ENCODE measurements around the gene TSPAN9. TPM values are rescaled to one million over a fixed set of nuclear protein-coding genes. Genes with fewer than 3 reads are reported as not detected.
A peak's percentile ranks its signal among the peaks of the same experiment; 100 is the strongest.

Gene TSPAN9
- total and polyA plus RNA-seq, 2 of the 4 experiments (the other 2 are of a cell fraction): 17.7 to 39.1 TPM

DNA sequence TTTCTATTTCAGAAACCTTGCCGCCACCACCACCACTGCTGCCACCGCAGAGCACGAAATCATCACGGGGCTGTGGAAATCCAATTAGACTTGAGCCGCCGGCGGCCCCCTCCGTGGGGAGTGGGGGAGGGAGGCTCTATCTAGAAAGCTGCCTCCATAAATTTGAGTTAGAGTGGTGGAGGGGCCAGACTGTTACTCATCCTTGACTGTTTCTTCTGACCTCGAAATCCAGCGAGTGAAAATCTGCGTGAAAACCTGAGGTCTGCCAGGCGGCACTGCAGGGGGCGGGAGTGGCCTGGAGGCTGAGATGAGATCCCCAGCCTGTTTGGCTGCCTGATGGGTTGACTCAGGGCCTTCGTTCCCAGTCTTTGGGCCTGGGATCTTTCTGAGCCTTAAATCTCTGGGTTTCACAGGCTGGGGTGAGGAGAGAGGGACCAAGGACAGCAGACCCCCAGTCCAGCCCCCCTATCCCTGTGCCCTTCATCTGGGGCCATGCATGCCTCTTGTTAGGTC, 29.9 kb downstream of the TSPAN9 start:
- H3K56ac ChIP-seq (ENCODE audit: extremely low read depth, insufficient read depth, low read length): no peak overlapping the region
- H3K4me2 ChIP-seq (ENCODE audit: low read depth, low read length): no peak overlapping the region
- peaks cover 0 to 26% of the 10 kb centered on the region in 2 experiments; a peak in 3 of 4 replicates for H3K79me1 ChIP-seq (ENCODE audit: low read depth in 1 of 2, low read length in 2 of 2)
- POLR2A ChIA-PET (ENCODE audit: unreplicated experiment): no interaction called here
- peaks cover 13% of the 10 kb centered on the region; the same call in 1 of the 2 replicates for H4K20me1 ChIP-seq (ENCODE audit: insufficient read depth, low read length)
- CTCF ChIA-PET: no interaction called here
- H2AK9ac ChIP-seq (replicated peaks; ENCODE audit: low read depth, low read length, poor library complexity): peak overlapping the region; percentile 37
- H3K27me3 ChIP-seq (ENCODE audit: control insufficient read depth, insufficient read depth, low read length): no peaks in the 10 kb centered on the region
- no peak overlapping the region for H4K91ac ChIP-seq (ENCODE audit: insufficient read depth, low read depth, low read length)
- WGBS, 2 experiments (ENCODE audit: extremely low coverage in 2 of 2, insufficient read length in 1 of 2): 54% methylated on average over 7 of the region's 14 CpGs; no CpG with 5 or more reads in 1 of the 2 experiments
- H3K4me3 ChIP-seq (ENCODE audit: insufficient read depth, low read depth, low read length): no peak overlapping the region
- dilution Hi-C loops (cut with HindIII; ENCODE audit: low sequenced_read_pairs, unreplicated experiment): no loop called here
- H3K4ac ChIP-seq (ENCODE audit: low read depth, low read length): 0 out of 2 replicates have a peak overlapping the region, but pooled peaks have one; percentile 0
- BruUV-seq (replicated peaks): no TSS peak
- no peak overlapping the region for H2BK5ac ChIP-seq (ENCODE audit: low read depth, low read length, poor library complexity, severe bottlenecking)
- ATAC-seq (ENCODE audit: low read depth): peak; percentile 71
- no peak overlapping the region for H3K14ac ChIP-seq (replicated peaks; ENCODE audit: low read depth, low read length)
- H3K9me1 ChIP-seq (ENCODE audit: insufficient read depth, low read length): peaks cover 6% of the 10 kb centered on the region
- no peak overlapping the region for H3K27ac ChIP-seq (ENCODE audit: insufficient read depth, low read length)
- no peak overlapping the region for H2BK20ac ChIP-seq (ENCODE audit: low read depth, low read length)
- no peak overlapping the region for H2BK120ac ChIP-seq (ENCODE audit: low read depth, low read length)
- no peak overlapping the region for H3K18ac ChIP-seq (ENCODE audit: low read depth, low read length)
- peak overlapping the region; percentile 61; the same call in 1 of the 2 replicates for H2AK5ac ChIP-seq (ENCODE audit: low read depth, low read length)
- no peak for TF ChIP-seq RCOR1 (IDR thresholded peaks at IDR 0.05; ENCODE audit: insufficient replicate concordance, low read length)
- no peak for TF ChIP-seq MXI1 (IDR thresholded peaks at IDR 0.05; ENCODE audit: borderline replicate concordance, low read depth, low read length)
- TF ChIP-seq POLR2A (IDR thresholded peaks at IDR 0.05; ENCODE audit: low read depth, low read length): no peak
- TF ChIP-seq MAZ (IDR thresholded peaks at IDR 0.05; ENCODE audit: borderline replicate concordance, low read depth, low read length): no peak
- TF ChIP-seq, protein P1, sequence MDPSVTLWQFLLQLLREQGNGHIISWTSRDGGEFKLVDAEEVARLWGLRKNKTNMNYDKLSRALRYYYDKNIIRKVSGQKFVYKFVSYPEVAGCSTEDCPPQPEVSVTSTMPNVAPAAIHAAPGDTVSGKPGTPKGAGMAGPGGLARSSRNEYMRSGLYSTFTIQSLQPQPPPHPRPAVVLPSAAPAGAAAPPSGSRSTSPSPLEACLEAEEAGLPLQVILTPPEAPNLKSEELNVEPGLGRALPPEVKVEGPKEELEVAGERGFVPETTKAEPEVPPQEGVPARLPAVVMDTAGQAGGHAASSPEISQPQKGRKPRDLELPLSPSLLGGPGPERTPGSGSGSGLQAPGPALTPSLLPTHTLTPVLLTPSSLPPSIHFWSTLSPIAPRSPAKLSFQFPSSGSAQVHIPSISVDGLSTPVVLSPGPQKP (IDR thresholded peaks at IDR 0.05; ENCODE audit: borderline replicate concordance, low read depth, low read length): no peak
- no peak for TF ChIP-seq NFE2L2 (IDR thresholded peaks at IDR 0.05; ENCODE audit: low read depth, low read length)
- no peak for TF ChIP-seq BHLHE40 (IDR thresholded peaks at IDR 0.05; ENCODE audit: low read depth, low read length)
- H4K8ac ChIP-seq (ENCODE audit: low read depth in 2 of 2, low read length in 2 of 2): no peak overlapping the region
- H2AFZ ChIP-seq (replicated peaks; ENCODE audit: low read length, poor library complexity): peak overlapping the region; percentile 28
- intact Hi-C loops (cut with micrococcal nuclease): no loop called here
- peaks cover 11% of the 10 kb centered on the region; the same call in 1 of the 2 replicates for H3K4me1 ChIP-seq (ENCODE audit: control insufficient read depth, insufficient read depth, low read length)
- peak overlapping the region; percentile 28; the same call in 1 of the 3 replicates for H2BK15ac ChIP-seq (ENCODE audit: low read depth, low read length)
- 0 out of 2 replicates have a peak, but pooled peaks cover 2% of the 10 kb centered on the region for H3K36me3 ChIP-seq (ENCODE audit: control insufficient read depth, insufficient read depth, low read length)
- in situ Hi-C loops (cut with MboI; ENCODE audit: low sequenced_read_pairs): no loop called here
- no peak overlapping the region for H3K23ac ChIP-seq (ENCODE audit: low read depth, low read length)
- peak; percentile 63 for DNase-seq
- no peak overlapping the region for H4K5ac ChIP-seq (ENCODE audit: low read depth, low read length)
- no peaks in the 10 kb centered on the region for H3K9me3 ChIP-seq (ENCODE audit: control insufficient read depth, insufficient read depth, low read length)
- H3K9ac ChIP-seq (ENCODE audit: low read depth, low read length): no peak overlapping the region
